Stimulated activated CD4-positive, alpha-beta T cell treated with anti-CD3 and anti-CD28 coated beads, TNF-alpha, amount 100 ng/mL, for 24 hours (primary cell): ENCODE results near the gene TMC1.

Experiments
- DNase-seq, 3 experiments: peaks; one replicate each; pipeline ENCODE4 v3.0.0-alpha.2; 2020; ENCODE audit warnings: low read depth in 3 of 3

TMC1 gene

DNA sequence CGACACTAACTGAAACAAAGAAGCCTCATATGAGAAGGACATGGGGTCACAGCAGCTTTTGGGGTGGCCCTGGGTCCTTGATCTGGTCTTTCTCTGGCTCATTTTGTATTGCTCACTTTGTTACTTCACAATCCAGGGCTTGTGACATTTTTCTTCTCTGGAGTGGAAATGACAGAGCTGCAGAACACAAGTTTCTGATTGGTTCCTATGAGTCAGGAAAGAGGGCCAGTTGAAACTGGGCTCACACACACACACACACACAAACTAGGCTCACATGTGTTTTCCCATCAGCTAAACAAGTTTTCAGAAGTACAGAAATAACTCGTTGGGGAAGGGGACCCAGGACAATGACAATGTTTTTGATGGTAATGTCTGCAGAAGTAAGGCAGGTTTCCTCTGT, 54.3 kb downstream of the TMC1 start:
- no peak for DNase-seq

DNA sequence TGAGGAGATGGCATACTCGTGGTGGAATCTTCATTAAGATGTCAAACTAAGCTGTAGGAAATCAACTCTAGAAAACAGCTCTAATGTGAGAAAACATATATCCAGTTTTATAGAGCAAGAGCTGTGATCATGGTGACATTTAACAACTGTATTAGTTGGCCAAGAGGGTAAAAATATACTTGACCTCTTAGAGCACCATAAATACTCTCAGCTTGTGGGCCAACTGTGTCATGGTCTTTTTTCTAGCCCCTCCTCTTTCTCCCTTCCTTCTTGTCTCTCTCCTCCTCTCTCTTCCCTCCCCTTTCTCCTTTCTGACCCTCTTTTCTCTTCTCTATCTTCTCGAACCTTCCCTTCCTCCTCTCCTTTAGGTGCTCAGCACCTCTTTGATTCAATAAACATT, 54.7 kb downstream of the TMC1 start:
- DNase-seq: no peak

DNA sequence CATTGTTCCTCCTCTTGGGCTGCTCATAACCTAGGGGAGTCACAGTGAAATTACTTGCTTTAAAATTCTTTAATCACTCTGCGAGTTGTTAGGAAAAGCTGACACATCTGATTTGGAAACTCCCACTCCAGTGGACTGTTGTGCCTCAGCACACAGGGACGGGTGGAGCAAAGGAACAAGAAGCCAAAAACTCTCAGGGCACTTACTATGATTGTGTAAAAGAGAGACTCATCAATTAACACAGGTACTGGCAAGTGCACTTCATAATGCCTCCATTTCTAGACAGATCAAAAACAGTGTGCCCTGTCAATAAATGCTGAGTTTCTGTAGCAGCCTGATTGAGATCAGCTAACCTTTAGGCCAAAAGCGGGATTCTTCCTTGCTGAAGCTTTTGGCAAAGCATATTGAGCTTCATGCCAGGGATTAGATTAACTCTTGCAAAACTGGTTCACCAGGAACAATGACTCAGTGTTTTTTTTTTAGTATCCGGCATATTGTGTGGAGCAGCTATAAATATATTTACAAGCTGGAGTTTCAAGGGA, 55.9 kb downstream of the TMC1 start:
- DNase-seq: no peak

DNA sequence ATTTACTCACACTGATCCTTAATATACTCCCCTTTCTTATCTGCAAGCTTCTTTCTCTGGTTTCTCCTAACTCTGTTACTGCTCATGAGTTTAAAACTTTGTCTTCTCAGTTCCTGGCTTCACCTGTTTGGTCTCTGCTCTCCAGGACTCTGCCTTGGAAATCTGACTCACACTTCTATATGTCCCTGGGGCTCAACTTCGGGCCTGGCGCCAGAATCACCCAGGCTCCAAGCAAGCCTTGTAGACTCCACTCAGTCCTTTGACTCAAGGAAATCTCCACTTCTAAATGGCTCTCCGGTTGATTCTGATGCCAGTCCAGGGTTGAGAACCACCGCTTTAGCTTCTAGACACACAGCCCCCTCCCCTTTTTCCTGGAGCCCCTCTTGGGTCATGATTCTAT, 57.8 kb downstream of the TMC1 start:
- DNase-seq: no peak

DNA sequence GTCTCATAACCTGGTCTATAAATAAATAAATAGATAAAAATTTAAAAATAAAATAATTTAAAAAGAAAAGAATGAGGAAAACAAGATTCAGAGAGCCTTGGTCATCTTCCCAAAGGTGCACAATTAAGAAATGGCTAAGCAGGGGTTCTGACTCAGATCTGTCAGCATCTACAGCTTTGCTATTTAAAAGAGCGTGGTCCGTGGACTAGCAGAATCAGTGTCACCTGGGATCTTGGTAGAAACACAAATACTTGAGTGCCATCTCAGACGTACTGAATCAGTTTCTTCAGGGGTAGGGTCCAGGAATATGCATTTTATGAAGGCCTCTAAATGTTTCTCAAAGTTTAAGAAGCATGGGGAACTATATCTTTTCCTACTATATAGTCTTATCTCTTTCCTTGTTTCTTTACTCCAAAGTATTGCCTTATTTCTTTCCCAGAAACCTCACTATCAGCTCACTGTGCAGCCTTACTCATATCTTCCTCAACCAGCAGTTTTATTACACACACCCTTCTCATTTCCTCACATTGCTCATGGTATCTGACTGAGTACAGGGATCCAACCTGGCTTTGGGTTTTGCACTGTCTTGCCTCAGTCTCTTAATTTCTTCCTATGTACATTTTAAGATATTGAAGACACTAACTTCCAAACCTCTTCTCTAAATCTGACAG, 58.6 kb downstream of the TMC1 start:
- DNase-seq: no peak

DNA sequence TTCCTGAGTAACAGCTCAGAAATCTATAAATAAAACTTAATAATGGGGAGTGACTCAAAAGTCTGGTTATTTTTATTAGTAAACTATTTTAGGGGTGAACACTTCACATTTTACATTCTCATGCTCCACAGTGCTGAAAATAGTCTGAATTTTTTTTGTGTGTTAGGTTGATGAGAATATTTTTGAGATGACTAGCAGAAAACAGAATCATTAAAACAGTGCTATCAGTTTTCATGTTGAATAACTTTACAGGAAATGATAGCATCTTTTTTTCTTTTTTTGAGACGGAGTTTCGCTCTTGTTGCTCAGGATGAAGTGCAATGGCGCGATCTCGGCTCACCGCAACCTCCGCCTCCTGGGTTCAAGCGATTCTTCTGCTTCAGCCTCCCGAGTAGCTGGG, 60.3 kb downstream of the TMC1 start:
- DNase-seq: no peak

DNA sequence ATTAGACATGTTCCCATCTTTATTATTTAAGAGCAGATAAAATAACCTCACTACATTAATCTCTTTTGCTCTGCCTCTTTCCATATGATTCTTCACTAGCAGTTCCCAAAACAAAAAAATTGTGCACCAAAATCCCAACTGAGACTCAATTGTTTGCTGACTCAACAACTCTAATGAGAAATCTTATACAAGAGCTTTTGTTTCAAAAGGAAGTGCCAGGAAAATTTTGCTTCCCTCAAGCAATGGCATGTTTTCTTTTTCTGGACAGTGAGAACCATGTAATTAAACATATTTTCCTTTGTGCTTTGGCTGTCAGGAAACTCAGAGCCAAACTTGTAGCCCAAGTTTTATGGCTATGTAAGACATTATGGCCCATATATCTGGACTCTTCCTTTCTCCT, 62.0 kb downstream of the TMC1 start:
- DNase-seq: no peak

DNA sequence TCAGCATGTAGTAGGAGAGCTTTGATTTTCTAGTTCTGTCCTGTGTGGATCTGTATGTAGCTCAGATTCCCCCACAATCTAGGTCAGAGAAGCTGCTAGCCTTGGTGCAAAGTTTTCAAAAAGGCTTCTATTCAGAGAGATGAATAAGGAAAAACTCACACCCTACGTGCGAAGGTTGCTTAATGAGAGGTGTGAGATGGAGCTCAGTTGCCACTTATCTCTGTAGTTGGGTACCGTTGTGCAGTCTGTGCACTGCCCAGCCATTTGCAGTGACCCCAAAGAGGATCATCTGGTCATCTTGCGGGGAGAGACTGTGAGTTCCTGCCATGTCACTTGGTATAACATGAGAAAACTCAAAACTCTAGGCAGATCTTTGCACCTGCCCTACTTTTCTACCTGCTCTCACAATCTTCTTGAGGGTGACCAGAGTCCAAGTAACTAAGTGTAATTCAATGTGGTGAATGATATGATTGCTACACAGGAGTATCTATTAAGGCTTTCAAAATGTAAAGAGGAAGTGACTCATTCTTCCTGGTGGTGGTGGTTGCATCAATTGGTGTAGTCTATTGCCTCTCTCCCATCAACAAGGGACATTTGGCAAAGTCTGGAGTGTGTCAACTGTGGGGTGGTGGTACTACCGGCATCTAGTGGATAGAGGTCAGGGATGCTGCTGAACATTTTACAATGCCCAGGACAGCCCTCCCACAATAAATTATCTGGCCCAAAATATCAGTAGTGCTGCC, 65.2 kb downstream of the TMC1 start:
- DNase-seq: no peak

DNA sequence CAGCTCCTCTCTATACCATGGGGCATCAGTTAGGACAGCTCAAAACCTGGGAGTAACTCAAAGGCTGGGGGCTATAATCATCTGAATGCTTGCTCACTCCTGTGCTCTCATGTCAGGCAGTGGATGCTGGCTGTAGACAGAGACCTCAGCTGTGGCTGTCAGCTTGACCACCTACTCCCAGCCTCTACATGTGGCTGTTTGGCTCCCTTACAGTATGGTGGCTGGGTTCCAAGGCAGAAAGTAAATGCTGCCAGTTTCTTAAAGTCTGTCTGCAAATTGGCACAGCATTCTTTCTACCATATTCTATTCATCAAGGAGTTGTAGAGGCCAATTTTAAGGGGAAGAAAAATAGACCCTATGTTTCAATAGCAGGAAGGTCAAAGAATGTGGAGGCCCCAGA, 66.9 kb downstream of the TMC1 start:
- no peak for DNase-seq

DNA sequence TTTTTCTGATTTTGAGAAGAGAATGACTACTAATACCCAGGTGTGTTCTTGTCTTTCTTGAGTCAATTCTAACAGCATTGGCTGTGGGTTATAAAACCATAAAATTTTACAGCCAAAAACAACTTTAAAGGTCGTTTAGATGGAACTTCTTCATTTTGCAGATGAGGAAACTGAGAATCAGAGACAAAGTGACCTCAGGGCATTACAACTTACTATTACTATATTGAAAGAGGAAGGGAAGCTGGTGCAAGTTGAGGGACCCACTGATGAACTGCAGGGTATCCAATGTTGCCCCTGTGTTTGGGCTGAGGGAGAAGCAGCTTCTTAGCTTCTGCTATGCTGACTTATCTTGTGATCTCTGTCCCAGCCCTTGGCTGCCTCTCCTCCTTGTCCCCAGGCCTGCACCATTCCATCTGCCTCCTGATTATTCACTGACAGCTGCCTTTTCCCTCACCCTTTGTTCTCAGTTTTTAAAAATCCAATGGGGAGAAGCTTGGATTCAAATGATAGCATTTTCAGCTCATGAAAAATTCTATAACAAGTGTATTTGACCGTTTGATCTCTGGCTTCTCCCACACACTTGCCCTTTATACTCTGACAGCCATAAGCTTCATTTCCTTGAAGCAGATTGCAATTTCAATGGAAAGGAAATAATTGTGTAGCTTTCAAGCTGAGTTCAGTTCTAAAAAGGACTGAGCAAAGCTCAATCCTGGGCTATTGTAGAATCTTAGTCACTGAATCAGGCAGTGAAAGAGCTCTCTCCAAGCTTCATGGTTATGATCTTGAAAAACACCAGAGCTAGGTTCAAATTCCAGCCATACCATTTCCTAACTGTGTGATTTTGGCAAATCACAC, 68.5 kb downstream of the TMC1 start:
- no peak for DNase-seq

DNA sequence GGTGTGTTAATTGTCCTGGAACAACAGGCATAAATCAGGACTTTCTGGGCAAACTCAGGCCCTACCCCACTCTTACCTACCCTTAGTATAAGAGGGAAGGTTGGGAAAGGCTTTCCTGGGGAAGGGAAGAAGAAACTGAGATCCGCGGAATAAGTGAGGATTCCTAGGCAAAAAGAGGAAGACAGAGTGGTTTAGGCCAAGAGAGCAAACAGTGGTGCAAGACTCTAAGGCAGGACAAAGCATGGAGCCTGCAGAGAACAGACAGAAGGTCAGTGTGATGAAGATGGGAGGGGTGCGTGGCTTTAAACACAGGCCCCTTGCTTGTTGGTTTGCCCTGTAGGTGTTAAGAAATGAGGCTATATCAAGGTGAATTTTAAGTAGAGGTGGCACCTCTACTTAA, 69.4 kb downstream of the TMC1 start:
- DNase-seq: no peak

DNA sequence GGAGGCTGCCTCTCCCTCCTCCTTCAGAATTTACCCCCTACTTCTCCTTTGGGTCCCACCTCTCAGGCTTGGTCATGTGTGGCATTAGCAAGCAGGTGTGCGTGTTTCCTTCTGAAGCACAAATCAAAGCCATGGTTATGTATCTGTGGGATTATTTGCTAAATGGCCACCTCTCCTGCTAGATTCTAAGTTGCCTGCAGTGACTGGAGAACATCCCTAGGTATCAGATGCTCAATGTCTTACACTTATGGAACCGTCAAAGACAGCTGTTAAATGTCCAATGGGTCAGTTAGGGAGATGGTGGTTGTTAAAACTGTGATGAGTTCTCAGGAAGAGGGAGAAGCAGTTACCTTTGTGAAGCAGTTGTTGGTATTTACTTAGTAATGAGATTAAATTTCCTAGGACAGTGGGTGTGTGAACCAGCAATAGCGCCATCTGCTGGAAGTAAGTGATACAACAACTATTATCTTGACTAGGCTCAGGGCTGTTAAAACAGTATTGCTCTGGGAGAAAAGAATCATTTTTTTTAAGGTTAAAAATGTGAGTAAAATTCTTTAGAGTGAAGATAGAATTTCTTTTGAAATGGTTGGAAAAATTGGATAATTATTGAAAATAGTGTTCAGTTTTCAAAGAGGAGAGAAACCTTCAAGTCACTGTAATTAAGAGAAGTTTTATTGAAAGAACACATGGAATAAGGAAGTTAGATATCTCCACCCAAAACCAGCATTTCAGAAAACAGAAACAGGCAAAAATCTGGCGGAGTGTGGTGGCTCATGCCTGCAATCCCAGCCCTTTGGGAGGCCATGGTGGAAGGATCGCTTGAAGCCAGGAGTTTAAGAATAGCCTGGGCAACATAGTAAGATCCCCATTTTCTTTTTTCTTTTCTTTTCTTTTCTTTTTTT, 71.3 kb downstream of the TMC1 start:
- DNase-seq: peak in 1 of 3 experiments; percentile 22

DNA sequence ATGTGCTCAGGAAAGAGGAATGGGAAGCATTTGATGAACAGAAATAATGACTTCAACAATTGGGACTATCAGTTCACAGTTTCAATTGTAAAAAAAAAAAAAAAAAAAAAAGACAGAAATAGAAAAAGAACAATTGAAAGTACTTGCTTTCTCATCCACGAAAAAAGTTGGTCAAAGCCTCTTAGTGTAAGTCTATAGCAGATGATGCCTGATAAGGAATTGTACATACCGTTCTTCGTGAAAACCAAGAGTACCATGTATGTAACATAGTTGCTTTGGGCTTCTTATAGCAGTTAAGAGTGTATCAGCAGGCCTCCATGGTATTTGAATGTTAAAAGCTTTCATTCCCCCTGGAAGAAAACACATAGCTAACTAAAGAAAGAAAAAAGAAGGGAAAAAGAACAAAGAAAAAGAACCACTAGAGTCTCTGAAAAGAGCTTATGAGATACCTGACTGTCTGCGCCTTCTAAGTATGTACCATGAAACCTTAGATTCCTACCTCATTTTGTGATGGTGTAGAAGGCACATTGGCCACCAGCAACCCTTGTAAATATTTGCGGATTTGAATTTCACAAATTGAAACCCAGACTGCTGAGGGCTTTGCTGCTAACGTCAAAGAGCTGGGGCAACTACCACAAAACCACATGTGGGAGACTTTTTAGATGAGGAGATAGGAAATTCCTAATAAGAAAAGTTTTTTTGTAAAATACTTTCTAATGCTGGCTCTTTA, 75.2 kb downstream of the TMC1 start:
- no peak for DNase-seq

DNA sequence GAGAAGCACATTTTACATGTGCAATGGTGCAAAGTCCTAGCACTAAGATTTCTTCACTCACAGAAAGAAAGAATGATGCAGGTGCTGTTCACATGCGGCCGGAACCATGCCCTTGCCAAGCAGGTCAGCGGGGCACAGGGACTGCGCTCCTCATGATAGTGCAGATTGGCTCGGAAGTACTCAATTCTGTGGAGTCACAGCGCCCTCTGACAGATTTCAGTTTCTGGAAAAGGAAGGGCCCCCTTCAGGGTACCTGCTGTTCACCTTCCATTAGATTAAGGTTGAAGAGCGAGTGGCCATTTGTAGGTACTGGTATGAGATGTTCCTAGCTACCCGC, 75.7 kb downstream of the TMC1 start:
- no peak for DNase-seq

DNA sequence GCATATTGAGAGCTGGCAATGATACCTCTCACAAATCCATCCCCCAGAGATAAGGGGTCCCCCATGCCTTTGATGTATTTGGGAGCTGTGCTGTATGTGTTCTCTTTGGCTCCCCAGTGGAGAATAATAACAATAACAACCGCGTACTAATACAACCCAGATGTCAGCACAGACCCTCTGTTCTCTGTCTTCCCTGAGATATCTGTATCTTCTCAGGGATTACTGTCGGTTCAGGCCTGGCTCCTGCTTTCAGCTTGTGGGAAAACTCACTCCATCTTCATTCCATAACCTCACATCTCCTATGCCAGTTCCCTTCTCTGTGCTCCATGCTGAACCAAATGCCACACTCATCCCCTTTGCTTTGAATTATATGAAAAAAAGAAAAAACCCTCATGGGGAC, 76.2 kb downstream of the TMC1 start:
- no peak for DNase-seq

DNA sequence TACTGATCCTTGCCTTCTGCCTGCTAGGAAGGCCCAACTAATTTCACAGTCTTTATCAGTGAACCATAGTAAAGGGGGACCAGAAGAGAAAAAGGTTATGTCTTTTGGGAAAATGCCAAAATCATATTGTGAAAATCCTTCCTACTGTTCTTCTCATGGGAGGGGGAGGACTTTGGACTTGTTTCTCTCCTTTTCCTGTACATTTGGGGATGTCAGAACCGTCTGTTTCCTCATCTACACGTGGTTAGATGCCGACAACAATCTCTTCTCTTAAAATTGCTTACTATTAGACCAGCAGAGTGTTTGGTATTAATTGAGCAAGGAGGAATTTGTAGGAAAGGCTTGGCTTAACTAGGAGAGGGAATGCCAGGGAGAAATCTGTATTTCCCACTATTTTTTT, 77.2 kb downstream of the TMC1 start:
- DNase-seq: no peak

DNA sequence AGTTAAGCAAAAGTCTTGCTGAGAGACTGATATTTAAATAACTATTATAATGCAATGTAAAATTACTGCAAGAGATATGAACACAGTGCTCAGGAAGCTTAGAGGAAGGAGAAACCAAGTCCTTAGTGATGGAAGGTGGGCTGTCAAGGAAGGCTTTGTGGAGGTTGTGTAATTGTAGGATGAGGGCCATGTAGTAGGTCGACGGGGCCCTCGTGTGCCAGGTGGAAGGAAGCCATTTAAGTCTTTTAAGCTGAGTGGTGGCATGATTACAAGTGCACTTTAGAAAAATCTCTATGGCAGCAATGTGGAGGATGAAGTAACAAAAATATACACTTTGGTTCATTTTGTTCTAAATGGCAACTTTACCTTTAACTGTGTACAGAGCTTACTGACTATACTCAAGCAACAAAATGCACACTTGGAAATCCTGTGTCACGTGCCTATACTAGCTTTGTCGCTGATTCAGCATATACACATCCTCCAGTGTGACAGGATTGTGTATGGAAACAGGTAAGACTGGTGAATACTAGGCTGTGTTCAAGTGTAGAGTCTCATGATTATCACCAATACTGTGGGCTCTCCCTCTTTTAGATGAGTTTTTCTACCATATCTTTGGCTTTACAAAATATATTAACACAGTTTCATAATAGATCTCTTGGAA, 78.6 kb downstream of the TMC1 start:
- no peak for DNase-seq

DNA sequence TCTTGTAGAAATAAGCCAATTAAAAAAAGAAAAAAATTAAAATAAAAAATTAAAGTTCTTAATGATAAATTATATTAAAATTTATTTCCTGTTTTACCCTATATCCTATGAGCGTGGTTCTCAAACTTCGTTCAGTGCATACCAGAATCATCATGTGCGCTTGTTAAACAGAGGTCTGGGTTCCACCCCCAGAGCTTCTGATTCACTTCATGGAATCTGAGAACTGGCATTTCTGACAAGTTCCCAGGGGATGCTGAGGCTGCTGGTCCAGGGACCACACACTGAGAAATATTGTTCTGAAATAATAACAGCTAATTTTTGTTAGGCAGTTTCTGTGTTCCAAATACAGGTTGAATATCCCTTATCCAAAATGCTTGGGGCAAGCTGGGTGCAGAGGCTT, 79.3 kb downstream of the TMC1 start:
- no peak for DNase-seq

DNA sequence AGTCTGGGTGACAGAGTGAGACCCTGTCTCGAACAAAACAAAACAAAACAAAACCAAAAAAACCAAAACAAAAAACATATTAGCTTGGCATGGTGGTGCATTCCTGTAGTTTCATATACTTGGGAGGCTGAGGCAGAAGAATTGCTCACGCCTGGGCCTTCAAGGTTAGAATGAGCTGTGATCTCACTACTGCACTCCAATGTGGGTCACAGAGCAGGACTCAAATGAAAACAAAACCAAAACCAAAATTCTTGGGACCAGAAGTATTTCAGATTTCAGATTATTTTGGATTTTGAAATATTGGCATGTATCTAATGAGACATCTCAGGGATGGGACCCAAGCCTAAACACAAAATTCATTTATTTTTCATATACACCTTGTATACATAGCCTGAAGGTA, 80.2 kb downstream of the TMC1 start:
- DNase-seq: no peak

DNA sequence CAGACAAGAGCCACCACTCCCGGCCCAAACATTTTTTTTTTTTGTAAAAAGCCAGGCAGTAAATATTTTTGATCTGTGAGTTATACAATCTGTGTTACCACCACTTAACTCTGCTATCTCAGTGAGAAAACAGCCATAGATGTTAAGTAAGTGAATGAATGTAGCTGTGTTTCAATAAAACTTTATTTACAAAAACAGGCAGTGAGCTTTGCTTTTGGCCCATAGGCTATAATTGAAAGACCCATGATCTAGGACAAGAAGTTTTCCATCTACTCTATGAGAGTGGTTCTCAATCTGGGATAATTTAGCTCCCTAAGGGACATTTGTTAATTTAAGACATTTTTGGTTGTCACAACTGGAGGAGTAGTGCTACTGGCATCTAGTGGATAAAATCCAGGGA, 91.0 kb downstream of the TMC1 start:
- no peak for DNase-seq
